MM.1S (cell line): ENCODE data around the gene EPHB1.

Experiments used
- CTCF ChIP-seq: fragments of 300-600 bp; sonication (generic); IDR thresholded peaks from 2 replicates; pipeline ENCODE4 v1.5.1; 2016; ENCODE audit warnings: antibody characterized with exemption, low read length, mixed read lengths
- EZH2 ChIP-seq: fragments of 300-600 bp; sonication (generic); optimal IDR thresholded peaks from 2 replicates; pipeline ENCODE3; 2017; ENCODE audit warnings: low read depth, mild to moderate bottlenecking, antibody characterized with exemption, low read length, mixed read lengths
- EZH2phosphoT487 ChIP-seq: fragments of 300-600 bp; sonication (generic); IDR thresholded peaks from 2 replicates; pipeline ENCODE4 v1.6.1; 2018; ENCODE audit warnings: antibody characterized with exemption, low read length

GRCh38 chr3:135017003-135017893 lies 222.2 kb downstream of the EPHB1 start:
- TF ChIP-seq CTCF: no peak
- no peak for TF ChIP-seq EZH2phosphoT487
- TF ChIP-seq EZH2: no peak
